HG03064 (cell line): ENCODE results near the gene CRISPLD2.

Experiments used
- ATAC-seq: cut with Tn5 transposase; IDR thresholded peaks from one replicate; pipeline ENCODE4 v1.9.1; 2021; ENCODE audit warnings: low read depth; ENCODE audit not compliant: unreplicated experiment

CRISPLD2 gene

GRCh38 chr16:84839054-84839453 is 19.3 kb downstream of the CRISPLD2 start:
- ATAC-seq = no peak

- ATAC-seq = no peak
Measured at GRCh38 chr16:84839956-84840355, 20.2 kb downstream of the CRISPLD2 start.

- no peak for ATAC-seq
Measured at GRCh38 chr16:84840687-84841627, 21.2 kb downstream of the CRISPLD2 start.

DNA sequence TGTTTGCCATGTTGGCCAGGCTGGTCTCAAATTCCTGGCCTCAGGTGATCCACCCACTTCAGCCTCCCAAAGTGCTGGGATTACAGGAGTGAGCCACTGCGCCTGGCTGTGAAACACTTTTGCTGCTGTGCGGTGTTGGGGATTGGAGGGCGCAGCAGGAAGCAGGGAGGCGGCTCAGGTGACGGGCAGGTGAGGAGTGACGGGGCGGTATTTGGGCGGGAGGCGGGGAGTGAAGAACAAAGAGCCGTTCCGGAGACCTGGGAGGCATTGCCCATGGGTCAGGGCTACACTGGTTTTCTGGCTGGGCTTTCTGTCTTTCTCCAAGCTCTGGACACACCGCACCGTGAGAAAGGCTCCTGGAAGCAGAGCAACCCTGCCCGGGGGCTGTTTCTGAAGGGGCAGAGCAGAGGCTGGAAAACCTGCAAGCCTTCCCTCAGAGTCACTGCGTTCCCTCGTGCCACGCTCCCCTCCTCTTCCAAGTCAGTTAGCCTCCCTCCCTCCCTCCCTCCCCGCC is 22.1 kb downstream of the CRISPLD2 start:
- no peak for ATAC-seq

DNA sequence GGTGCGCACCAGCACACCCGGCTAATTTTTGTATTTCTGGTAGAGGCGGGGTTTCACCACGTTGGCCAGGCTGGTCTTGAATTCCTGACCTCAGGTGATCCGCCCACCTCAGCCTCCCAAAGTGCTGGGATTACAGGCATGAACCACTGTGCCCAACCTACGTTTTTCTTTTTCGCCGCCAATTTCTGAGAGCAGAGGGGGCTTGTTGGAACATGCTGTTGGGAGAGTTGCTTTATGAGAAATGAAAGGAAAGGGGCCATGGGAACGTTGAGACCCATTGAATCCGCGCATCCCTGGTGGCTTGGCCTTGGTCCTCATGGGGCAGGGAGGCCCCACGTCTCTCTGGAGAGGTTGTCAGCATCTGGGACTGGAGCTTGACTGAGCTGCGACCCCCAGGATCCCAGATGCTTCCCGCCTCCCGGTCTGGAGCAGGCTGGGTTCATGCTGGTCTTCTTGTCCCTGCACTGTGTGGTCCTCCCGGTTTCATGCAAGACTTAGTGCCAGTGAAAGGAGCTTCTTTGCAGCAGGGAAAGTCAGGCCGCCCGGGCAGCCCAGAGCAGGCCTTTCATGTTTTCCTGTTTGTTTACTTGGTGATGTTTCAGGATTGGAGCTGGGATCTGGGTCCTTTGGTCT is 22.8 kb downstream of the CRISPLD2 start:
- ATAC-seq = no peak

DNA sequence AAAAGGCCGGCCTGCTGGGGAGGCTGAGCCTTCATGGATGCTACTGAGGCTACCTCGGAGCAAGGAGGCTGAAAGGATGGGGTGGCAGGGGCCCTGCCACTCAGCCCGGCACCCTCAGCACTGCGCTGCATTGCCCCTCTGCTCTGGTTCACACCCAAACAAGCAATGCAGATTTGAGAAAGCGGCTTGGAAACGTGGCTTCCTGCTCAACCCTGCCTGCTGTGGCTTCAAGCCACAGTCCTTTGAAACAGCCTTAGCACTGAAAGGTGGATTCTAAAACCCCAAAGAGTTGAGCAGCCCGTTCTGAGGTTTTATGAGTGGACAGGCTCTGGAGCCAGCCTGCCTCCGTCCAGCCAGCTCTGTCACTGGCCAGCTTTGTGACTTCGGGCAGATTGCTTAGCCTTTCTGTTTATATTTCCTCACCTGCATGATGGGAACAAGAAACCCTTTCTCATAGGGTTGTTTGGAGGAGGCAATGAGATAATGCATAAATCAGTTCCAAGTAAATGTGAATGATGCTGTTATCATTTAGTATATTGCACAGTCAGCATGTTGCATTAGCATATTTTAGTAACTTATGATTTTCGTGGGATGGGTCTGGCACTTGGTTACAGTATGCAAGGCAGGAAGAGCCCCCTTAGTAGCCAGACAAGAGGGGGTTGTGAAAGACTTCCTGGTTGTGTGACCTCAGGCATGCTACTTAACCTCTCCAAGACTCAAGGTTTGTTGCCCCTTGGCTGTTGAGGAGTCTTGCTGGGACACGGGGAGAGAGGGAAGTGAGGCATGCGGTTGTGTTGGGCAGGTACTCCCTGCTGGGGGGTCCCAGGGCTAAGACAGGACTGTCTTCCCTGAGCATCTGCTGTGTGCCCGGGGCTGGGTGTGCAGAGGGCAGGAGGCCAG is 23.6 kb downstream of the CRISPLD2 start:
- no peak for ATAC-seq

GRCh38 chr16:84844049-84844350 is 24.2 kb downstream of the CRISPLD2 start:
- ATAC-seq = no peak

- ATAC-seq = no peak
Measured at GRCh38 chr16:84844559-84845495, 25.0 kb downstream of the CRISPLD2 start.

- ATAC-seq = no peak
Measured at GRCh38 chr16:84845496-84846002, 25.8 kb downstream of the CRISPLD2 start.

DNA sequence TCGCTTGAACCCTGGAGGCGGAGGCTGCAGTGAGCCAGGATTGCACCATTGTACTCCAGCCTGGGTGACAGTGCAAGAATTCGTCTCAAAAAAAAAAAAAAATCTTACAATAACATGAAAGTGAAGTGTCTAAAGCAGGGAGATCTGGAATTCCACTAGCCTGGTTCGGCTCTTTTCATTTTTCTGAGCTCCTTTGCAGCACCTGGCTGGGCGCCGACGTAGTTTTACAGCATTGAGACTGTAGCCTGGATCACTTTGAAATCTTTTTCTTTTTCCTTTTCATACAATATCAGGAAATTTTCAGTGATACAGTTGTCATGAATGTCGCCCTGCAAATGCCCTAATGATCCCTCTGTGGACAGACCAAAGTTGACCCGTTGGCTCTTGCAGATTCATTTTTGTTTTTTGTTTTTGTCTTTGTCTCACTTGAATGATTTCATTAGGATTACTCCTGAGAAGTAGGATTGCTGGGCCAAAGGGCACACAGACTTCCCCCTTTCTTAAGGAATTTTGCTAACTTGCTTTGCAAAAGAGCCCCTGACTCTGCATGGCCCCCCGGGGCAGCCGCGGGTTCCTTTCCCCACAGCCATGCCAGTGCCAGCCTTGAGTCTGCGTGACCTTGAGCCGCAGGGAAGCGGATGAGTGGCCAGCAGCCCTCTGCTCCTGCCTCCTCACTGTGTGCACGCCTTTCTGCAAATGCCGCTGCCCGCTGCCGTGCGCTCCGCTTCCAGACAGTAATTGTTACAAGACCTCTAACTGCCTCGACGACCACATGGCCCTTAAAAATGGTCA is 28.0 kb downstream of the CRISPLD2 start:
- ATAC-seq = no peak

DNA sequence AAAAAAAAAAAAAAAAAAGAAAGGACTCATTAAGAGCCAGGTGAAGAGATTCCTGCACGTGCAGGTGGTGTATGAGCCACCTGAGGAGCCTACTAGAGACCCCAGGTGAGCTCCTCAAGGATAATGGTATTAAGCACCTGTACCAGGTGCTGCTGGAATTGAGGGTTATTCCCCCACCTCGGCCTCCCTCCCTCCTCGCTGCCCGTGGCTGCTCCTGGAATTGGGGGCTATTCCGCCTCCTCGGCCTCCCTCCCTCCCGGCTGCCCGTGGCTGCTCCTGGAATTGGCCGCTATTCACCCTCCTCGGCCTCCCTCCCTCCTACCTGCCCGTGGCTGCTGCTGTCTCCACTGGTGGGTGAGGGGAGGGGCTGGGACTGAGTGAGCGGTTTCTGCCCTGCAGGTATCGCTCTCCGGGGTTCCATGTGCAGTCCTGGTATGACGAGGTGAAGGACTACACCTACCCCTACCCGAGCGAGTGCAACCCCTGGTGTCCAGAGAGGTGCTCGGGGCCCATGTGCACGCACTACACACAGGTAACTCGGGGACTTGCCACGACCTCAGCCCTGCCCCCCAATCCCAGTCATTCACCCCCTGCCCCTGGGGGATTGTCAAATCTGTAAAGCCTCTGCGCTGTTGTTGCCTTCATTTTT is 29.3 kb downstream of the CRISPLD2 start:
- ATAC-seq = no peak

DNA sequence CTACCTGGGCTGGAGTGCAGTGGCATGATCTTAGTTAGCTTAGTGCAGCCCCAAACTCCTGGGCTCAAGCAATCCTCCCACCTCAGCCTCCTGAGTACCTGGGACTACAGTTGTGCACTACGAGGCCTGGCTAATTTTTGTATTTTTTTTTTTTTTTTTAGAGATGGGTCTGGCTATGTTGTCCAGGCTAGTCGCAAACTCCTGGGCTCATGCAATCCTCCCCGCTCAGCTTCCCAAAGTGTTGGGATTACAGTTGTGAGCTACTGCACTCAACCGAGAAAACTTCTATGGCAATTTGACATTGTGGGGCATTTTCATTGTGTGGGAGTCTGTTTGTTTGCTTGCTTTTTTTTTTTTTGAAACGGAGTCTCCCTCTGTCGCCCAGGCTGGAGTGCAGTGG is 30.0 kb downstream of the CRISPLD2 start:
- ATAC-seq = no peak

GRCh38 chr16:84850714-84851113 is 30.9 kb downstream of the CRISPLD2 start:
- no peak for ATAC-seq

DNA sequence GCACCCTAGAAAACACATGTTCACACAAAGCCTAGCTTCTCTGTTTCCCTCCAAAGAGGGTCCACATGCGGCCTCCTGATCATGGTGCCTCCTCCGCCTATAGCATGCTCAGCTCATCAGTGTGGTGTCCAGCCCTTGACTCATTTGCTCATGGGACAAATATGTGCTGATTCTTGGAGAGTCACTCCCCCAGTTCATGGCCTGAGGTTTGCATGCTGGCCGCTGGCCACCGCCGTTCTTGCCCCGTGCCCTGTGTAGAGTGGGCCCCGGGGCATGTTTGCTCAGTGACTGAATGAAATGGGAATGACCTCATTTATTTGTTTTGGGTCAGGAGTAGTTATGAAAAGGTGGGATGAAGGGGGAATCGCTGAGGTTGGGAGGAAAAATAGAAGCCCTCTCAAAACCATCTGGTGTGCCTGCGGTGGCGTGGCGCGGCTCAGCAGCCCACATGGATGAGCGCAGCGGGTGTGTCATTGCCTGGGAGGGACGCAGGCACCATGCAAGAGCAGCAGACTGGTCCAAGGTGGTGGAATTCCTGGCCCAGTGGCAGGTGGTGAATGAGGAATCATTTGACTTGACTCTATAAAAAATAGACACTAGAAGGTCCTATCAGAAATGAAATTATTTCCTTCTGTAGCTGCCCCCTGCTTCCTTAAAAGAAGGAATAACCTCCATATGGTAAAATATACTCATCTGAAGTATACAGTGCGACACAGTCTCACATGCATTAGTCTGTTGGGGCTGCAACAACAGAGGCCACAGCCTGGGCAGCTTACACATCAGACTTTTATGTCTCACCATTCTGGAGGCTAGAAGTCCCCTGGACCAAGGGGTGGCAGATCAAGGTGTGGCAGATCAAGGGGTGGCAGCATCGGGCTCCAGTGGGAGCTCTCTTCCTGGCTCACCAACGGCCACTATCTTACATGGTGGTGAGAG is 31.7 kb downstream of the CRISPLD2 start:
- ATAC-seq = no peak

DNA sequence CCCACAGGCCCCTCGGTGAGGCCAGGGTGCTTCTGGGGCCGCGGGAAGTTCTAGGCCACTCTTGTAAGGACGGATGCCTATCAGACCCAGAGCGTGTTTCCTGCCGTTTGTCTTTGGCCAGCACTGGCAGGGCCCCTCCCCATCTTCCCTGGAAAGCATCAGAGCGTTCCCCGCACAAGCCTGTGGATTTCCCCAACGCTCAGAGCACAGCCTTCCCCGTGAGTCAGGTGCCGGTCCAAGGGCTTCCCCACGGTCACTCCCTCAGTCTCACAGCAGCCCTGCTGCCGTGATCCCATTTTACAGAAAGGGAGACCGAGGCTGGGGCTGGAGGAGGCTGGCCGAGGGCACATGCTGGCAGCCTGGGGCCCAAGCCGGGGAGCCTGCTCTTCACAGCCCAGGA is 33.7 kb downstream of the CRISPLD2 start:
- ATAC-seq = no peak

DNA sequence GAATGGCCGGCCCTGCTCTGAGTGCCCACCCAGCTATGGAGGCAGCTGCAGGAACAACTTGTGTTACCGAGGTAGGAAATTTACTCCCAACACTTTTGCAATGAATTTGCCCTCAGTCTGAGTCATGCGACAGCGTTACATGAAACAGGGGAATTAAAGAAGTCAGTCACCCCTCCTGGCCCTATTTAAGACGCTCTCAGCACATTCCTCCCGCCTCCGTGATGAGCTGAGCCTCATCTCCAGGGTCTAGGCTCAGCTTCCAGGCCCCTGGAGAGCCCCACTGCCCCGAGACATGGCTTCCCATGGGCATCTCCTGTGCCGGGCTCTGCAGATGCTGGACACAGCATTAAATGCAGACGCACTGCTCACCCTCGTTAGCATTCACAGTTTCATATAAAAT is 35.0 kb downstream of the CRISPLD2 start:
- no peak for ATAC-seq
